Cardiac fibroblast (primary cell): ENCODE results near the gene EFCAB14.
A peak's percentile ranks its signal among the peaks of the same experiment; 100 is the strongest.

Experiments used
- DNase-seq, 2 donors: peaks; one replicate each; pipeline versions ENCODE4 v3.0.0 to v3.0.0-alpha.2; 2010; ENCODE audit warnings: low read depth in 2 of 2
- H3K4me3 ChIP-seq, 2 donors: replicated peaks in 1 of 2; 1 replicate in 1 of 2; 2 replicates in 1 of 2; pipeline ENCODE4 v1.5.1; 2011; ENCODE audit warnings: low read depth in 2 of 2, low read length in 2 of 2, mild to moderate bottlenecking in 2 of 2, moderate library complexity in 1 of 2
- TF ChIP-seq, protein P1 (sequence below): IDR thresholded peaks from one replicate; pipeline ENCODE4 v1.5.1; 2011; ENCODE audit warnings: low read depth, mild to moderate bottlenecking, low read length, inconsistent platforms

EFCAB14 gene, protein sequence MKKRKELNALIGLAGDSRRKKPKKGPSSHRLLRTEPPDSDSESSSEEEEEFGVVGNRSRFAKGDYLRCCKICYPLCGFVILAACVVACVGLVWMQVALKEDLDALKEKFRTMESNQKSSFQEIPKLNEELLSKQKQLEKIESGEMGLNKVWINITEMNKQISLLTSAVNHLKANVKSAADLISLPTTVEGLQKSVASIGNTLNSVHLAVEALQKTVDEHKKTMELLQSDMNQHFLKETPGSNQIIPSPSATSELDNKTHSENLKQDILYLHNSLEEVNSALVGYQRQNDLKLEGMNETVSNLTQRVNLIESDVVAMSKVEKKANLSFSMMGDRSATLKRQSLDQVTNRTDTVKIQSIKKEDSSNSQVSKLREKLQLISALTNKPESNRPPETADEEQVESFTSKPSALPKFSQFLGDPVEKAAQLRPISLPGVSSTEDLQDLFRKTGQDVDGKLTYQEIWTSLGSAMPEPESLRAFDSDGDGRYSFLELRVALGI

DNA sequence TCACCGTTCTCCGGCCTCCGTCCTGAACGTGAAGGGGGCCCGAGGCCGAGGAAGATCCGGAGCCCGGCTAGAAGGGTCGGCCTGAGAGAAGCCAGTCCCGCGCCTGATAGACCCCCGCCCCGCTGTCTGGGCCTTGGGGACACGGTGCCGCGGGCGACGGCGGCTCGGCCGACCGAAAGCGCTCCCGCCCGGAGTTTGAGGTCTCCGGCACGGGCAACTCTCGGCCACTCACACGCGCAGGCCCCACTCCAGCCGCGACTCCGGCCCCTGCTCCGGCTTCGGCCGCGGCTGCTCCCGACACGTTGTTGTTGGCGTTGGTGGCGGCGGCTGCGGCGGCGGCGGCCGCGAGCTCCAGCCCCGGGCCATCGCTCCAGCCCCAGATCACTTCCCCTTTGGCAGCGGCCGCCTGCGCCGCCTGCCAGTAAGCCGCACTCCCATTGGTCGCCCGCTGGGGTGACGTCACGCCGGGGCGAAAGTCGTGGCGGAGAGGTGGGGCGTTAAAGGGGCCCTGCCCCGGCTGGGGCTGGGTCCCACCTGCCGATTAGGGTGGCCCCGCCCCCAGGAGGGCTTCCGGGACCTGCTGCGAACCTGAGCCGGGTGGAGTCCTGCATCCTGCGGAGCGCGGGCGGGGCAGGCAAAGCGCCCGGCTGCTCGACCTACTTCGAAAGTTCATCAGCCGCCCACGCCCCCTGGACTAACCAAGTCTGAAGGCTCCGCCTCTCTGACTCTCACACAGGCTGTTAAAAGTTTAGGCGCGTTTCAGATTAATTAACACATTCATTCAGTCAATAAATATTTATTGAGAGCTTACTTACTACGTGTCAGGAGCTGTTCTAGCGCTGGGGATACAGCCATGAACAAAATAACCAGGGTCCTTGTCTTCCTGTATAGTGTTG lies at the start of gene EFCAB14:
Gene EFCAB14 (minus strand): TSS at position 388 of the 896 bp plus-strand sequence. CDS start 1,027 bp downstream, outside the sequence.
- TF ChIP-seq, protein P1, sequence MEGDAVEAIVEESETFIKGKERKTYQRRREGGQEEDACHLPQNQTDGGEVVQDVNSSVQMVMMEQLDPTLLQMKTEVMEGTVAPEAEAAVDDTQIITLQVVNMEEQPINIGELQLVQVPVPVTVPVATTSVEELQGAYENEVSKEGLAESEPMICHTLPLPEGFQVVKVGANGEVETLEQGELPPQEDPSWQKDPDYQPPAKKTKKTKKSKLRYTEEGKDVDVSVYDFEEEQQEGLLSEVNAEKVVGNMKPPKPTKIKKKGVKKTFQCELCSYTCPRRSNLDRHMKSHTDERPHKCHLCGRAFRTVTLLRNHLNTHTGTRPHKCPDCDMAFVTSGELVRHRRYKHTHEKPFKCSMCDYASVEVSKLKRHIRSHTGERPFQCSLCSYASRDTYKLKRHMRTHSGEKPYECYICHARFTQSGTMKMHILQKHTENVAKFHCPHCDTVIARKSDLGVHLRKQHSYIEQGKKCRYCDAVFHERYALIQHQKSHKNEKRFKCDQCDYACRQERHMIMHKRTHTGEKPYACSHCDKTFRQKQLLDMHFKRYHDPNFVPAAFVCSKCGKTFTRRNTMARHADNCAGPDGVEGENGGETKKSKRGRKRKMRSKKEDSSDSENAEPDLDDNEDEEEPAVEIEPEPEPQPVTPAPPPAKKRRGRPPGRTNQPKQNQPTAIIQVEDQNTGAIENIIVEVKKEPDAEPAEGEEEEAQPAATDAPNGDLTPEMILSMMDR, result no peak
- peak within 1 kb of the TSS; percentile 86 to 95 for H3K4me3 ChIP-seq
- DNase-seq, result peak; percentile 89 to 92

DNA sequence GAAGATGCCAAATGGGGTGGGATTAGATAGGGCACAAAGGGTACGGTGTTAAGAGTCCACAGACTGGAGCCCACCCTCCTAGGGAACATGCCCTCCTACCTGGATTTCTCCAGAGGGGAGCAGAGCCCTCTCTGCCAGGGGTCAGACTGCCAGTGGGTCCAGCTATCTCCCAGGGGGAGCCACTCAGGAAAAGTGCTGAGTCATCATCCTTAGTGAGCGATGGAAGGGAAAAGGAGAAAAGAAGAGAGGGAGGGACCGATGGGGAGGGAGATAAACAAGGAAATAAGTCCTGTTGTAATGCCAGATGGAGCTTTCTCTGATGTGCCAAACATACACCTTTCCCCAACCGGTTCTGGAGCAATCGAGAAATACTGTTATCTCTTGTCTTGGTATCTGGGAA lies 49.5 kb upstream of the EFCAB14 start:
- TF ChIP-seq, protein P1, result no peak
- DNase-seq, result no peak
- H3K4me3 ChIP-seq, result no peak overlapping the region

DNA sequence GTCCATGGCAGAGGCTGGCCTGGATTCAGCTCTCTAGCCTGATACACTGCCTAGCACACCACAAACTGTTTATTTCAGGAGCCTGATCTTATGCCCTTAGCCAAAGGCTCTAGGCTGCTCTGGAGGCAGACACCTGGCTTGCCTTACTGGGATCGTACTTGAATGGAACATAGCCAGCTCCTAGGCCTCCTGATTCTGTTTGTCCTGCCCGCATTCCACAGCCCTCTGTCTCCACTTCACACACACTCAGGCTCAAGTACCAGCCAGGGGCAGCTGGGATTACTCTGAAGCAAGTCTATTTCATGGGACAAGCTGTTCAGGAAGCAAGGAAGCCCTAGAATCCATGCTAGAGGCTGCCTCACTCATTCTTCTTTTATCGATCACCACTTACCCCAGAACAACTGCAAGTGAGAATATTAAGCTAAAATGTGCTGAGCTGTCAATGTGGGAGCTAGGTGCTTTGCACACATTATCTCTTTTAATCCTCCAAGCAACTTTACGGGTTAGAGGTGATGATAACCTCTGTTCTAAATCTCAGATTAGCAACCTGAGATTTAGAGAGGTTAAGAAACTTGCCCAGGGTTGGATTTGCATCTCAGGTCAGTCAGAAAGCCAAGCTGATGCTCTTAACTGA lies 48.9 kb upstream of the EFCAB14 start:
- TF ChIP-seq, protein P1, result no peak
- no peak for DNase-seq
- no peak overlapping the region for H3K4me3 ChIP-seq

DNA sequence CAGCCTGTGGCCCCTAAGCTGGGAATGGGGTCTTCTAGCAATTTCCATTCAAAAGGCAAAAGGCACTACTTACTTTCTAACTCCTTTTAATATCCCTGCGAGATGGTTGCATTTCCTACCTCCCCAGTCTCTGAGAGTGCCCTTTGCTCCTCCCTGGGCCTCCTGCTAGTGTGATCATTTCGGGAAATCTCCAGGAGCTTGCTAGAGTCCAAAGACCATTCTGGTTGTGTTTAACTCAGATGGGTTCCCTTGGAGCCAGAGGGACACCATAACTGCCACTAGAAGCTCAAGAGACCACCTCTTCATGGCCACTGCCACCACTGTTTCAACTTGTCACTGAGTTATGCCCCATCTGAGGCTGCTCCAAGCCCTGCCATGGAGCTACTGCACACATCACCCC lies 45.5 kb upstream of the EFCAB14 start:
- TF ChIP-seq, protein P1, result no peak
- no peak overlapping the region for H3K4me3 ChIP-seq
- DNase-seq, result no peak

DNA sequence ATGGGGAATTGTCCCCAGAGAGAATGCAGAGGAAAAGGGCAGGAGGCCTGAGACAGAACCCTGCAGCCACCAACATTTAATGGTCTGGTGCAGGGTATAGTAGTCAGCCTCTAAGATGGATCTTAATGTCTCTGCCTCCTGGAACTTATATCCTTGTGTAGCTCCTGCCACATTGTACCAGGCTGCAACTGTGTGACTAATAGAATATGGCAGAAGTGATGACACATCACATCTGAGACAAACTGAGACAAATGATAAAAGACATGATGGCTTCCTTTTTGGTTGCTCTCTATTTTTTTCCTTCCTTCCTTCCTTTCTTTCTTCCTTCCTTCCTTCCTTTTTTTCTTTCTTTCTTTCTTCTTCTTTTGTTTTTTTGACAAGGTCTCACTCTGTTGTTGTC lies 42.8 kb upstream of the EFCAB14 start:
- H3K4me3 ChIP-seq, result no peak overlapping the region
- no peak for DNase-seq
- TF ChIP-seq, protein P1, result no peak

DNA sequence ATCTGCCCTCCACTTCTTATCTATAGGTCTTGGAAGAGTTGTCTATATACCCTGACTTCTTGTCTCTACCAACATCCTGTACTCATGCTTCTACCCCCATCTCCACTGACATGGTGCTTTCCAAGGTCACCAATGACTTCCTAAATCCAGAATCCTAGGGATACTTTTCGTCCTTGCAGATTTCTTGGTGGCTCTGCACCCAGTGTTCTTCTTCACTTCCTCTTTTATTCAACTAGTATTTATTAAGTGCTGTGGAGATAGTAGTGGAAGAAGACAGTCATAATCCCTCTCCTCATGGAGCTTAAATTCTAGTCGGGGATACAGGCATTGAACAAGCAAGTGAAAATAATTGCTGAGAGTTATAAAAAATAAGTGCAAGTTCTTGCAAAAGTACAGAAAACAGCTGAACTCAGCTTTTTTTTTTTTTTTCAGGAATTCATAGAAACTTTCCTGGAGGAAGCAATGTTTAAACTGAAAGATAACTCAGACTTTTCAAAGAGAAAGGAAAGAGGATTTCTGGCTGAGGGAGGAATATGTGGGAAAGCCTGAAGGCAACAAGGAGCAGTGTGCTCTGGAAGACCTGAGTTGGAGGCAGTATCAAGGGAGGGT lies 41.7 kb upstream of the EFCAB14 start:
- TF ChIP-seq, protein P1, result no peak
- no peak for DNase-seq
- H3K4me3 ChIP-seq, result no peak overlapping the region
